GM12878 (cell line): ENCODE data around the gene TTLL10. TPM values are rescaled to one million over a fixed set of nuclear protein-coding genes. Genes with fewer than 3 reads are reported as not detected.

Source experiments
- ATAC-seq: fragments of 200-7000 bp; cut with Tn5 transposase; 3 replicates; pipeline ENCODE4 v1.9.1; 2020; ENCODE audit warnings: mild to moderate bottlenecking, moderate library complexity
- BruUV-seq: library from RNA; stranded (reverse); fragments of 400-500 nt; replicated peaks from 2 replicates; lab custom pipeline; 2021; lab: Mats Ljungman, UMichigan
- CTCF ChIA-PET: fragments of 300-600 bp; sonication (Branson Sonifier 250); formaldehyde crosslinking; extraction: SDS; loops from one replicate; lab custom pipeline; 2021; ENCODE audit warnings: inconsistent platforms; lab: Yijun Ruan, JAX
- POLR2A ChIA-PET: fragments of 350-600 bp; formaldehyde crosslinking; extraction: SDS; loops from one replicate; lab custom pipeline; 2021; ENCODE audit warnings: inconsistent platforms; lab: Charles Lee
- RAD21 ChIA-PET: fragments of 300-600 bp; sonication (Branson Sonifier 250); formaldehyde crosslinking; loops from one replicate; lab custom pipeline; 2023; ENCODE audit warnings: antibody characterized with exemption; ENCODE audit not compliant: unreplicated experiment; lab: Charles Lee
- SMC1A ChIA-PET: fragments of 300-600 bp; sonication (Branson Sonifier 250); formaldehyde crosslinking; loops from one replicate; lab custom pipeline; 2023; ENCODE audit not compliant: unreplicated experiment, uncharacterized antibody; lab: Charles Lee
- DNase-seq: peaks from one replicate; pipeline ENCODE4 v3.0.0-alpha.2; 2011; ENCODE audit warnings: low read depth, low spot score
- FAIRE-seq: peaks from 3 replicates; lab custom pipeline; 2011; peaks lifted over from hg19 to GRCh38; lab: Jason Lieb, UNC
- H2AFZ ChIP-seq: 2 replicates; pipeline ENCODE4 v1.6.0; 2011; ENCODE audit warnings: low read depth, low read length, control low read depth; ENCODE audit not compliant: control insufficient read depth
- H3K27ac ChIP-seq: 2 replicates; pipeline ENCODE4 v1.5.1; 2011; ENCODE audit warnings: control low read depth; ENCODE audit not compliant: control insufficient read depth, insufficient read depth
- H3K27me3 ChIP-seq, 2 experiments: replicated peaks in 1 of 2; 2 replicates each; pipeline versions ENCODE4 v1.6.0 to v1.6.1; 2011; ENCODE audit warnings: low read length in 1 of 2; ENCODE audit not compliant: control insufficient read depth in 2 of 2, insufficient read depth in 2 of 2
- H3K36me3 ChIP-seq, 2 experiments: 2 replicates each; pipeline ENCODE4 v1.5.1; 2011; ENCODE audit warnings: low read length in 1 of 2; ENCODE audit not compliant: control insufficient read depth in 2 of 2, insufficient read depth in 2 of 2
- H3K4me1 ChIP-seq: 2 replicates; pipeline ENCODE4 v1.6.1; 2011; ENCODE audit warnings: mild to moderate bottlenecking, low read length, moderate library complexity, mixed read lengths; ENCODE audit not compliant: control insufficient read depth, insufficient read depth
- H3K4me2 ChIP-seq: 2 replicates; pipeline ENCODE4 v1.6.0; 2011; ENCODE audit warnings: control low read depth; ENCODE audit not compliant: control insufficient read depth, insufficient read depth
- H3K4me3 ChIP-seq: fragments of 200-600 bp; sonication (generic); 2 replicates; pipeline ENCODE4 v1.5.1; 2016
- H3K79me2 ChIP-seq: 2 replicates; pipeline ENCODE4 v1.6.0; 2011; ENCODE audit warnings: low read length; ENCODE audit not compliant: control insufficient read depth, insufficient read depth
- H3K9ac ChIP-seq: 2 replicates; pipeline ENCODE4 v1.8.0; 2011; ENCODE audit warnings: low read length, control low read depth, mixed read lengths; ENCODE audit not compliant: control insufficient read depth, insufficient read depth
- H3K9me3 ChIP-seq: replicated peaks from 3 replicates; pipeline ENCODE4 v1.5.1; 2011; ENCODE audit warnings: mild to moderate bottlenecking, low read length; ENCODE audit not compliant: control insufficient read depth, insufficient read depth
- H4K20me1 ChIP-seq: 2 replicates; pipeline ENCODE4 v1.6.0; 2011; ENCODE audit not compliant: control insufficient read depth, insufficient read depth
- MLLT1 ChIP-seq: fragments of 450-650 bp; IDR thresholded peaks from 2 replicates; pipeline ENCODE4 v1.6.1; 2016; ENCODE audit warnings: mild to moderate bottlenecking
- NFYA ChIP-seq: IDR thresholded peaks from 2 replicates; pipeline ENCODE4 v1.6.1; 2011; ENCODE audit warnings: low read depth, mild to moderate bottlenecking, low read length, improper control_type of control experiment, borderline replicate concordance
- PML ChIP-seq: IDR thresholded peaks from 2 replicates; pipeline ENCODE4 v1.6.1; 2012; ENCODE audit warnings: low read length, inconsistent platforms
- SRF ChIP-seq, 2 experiments: IDR thresholded peaks; 2 replicates each; pipeline ENCODE4 v1.6.1; 2011; ENCODE audit warnings: low read depth in 2 of 2, low read length in 2 of 2, mild to moderate bottlenecking in 1 of 2, moderate library complexity in 1 of 2
- WRNIP1 ChIP-seq: IDR thresholded peaks from 2 replicates; pipeline ENCODE4 v1.6.1; 2011; ENCODE audit warnings: low read depth, low read length, improper control_type of control experiment, borderline replicate concordance
- ZNF274 ChIP-seq: IDR thresholded peaks from one replicate; pipeline ENCODE4 v1.8.0; 2011; ENCODE audit not compliant: insufficient read length, insufficient read depth
- WGBS: methylation state at CpG from one replicate; pipeline ENCODE4 v1.1.6; 2016; ENCODE audit warnings: low lambda C conversion rate; ENCODE audit not compliant: insufficient replicate concordance, insufficient coverage; ENCODE audit errors: missing lambda C conversion rate; 5-methylcytosine and 5-hydroxymethylcytosine counted together
- in situ Hi-C: fragments of 300-500 bp; cut with MboI; formaldehyde crosslinking; loops from 9 replicates; pipeline ENCODE4 v1.14.3; 2018; ENCODE audit warnings: mixed read lengths
- intact Hi-C: fragments of 100-400 bp; cut with micrococcal nuclease; formaldehyde crosslinking; loops from one replicate; pipeline ENCODE4 v1.14.2; 2022; ENCODE audit not compliant: unreplicated experiment
- polyA plus RNA-seq, 11 experiments: library from polyadenylated mRNA; depleted of rRNA in 4 of 11; unstranded in 6 of 11; stranded (reverse) in 5 of 11; fragments of >200 nt; fragmentation: Nextera tagmentation in 4 of 11; fragmentation: Illumina TruSeq in 1 of 11; extraction: Ambion mirVana in 4 of 11; extraction: Trizol in 1 of 11; gene quantifications; 1 replicate in 1 of 11; 2 replicates in 10 of 11; pipeline versions ENCODE4 v1.2.1 to v1.2.3, GENCODE V29; 2011 to 2016; ENCODE audit warnings: inconsistent platforms in 2 of 11, missing spikeins in 2 of 11, low read depth in 1 of 11
- total RNA-seq, 4 experiments: library from RNA; depleted of rRNA in 3 of 4; stranded (reverse); fragments of >200 nt in 3 of 4; fragmentation: Illumina TruSeq in 1 of 4; extraction: Trizol in 1 of 4; gene quantifications; 2 replicates each; pipeline versions ENCODE4 v1.2.1 to v1.2.3, GENCODE V29; 2013 to 2021

The TTLL10 gene
- total and polyA plus RNA-seq, 10 of the 15 experiments (the other 5 are each of a cell fraction or from before 2014, with no cell fraction given), result not detected

- POLR2A ChIA-PET, result no interaction called here
- Histone ChIP-seq H3K4me2 (no peak overlapping the region), H2AFZ (no peak overlapping the region), H3K27me3 (peaks cover 1 to 5% of the 10 kb centered on the region in 2 experiments; a peak in 3 of 4 replicates), H3K4me1 (no peaks in the 10 kb centered on the region; the same call in 1 of the 2 replicates), H3K4me3 (no peak overlapping the region), H3K9me3 (no peaks in the 10 kb centered on the region), H3K36me3 (no peaks in the 10 kb centered on the region), H4K20me1 (no peaks in the 10 kb centered on the region), H3K79me2 (no peaks in the 10 kb centered on the region), H3K27ac (no peak overlapping the region), H3K9ac (no peak overlapping the region)
- WGBS, result 68% methylated on average over 20 of the region's 23 CpGs
- TF ChIP-seq WRNIP1 (no peak), MLLT1 (no peak), NFYA (no peak), SRF (IDR thresholded peaks at IDR 0.05; ENCODE audit: low read depth in 2 of 2, low read length in 2 of 2) (no peak), PML (no peak), ZNF274 (no peak)
- SMC1A ChIA-PET, result no interaction called here
- no peak for FAIRE-seq
- intact Hi-C loops (no loop called here), in situ Hi-C loops (no loop called here)
- DNase-seq, result no peak
- RAD21 ChIA-PET, result no interaction called here
- CTCF ChIA-PET, result no interaction called here
- no peak for ATAC-seq
- BruUV-seq, result no TSS peak
Observed at GRCh38 chr1:1245178-1245816, 71.6 kb downstream of the TTLL10 start.
